GM21515 (cell line): Measurements from ENCODE around the gene MYO15B.

Source experiments
- ATAC-seq: cut with Tn5 transposase; IDR thresholded peaks from one replicate; pipeline ENCODE4 v1.9.1; 2021; ENCODE audit not compliant: unreplicated experiment

MYO15B gene

GRCh38 chr17:75622771-75623273, 35.2 kb downstream of the MYO15B start:
- ATAC-seq: no peak

- no peak for ATAC-seq
Measured at GRCh38 chr17:75623386-75623785, 35.8 kb downstream of the MYO15B start.

DNA sequence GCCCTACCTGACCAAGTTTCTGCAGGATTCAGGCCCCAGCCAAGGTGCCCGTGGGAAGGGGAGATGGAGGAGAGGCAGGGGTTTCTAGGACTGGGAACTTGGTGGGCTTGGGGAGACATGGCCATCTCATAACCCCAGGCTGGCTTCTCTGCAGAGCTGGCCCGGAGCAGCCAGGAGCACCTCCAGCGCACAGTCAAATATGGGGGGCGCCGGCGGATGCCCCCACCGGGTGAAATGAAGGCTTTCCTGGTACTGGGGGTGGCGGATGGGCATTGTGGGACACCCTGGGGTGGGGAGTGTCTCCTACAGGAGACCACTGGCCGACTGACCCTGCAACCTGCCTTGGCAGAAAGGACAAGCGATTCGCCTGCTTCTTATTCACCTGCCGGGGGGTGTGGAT, 36.4 kb downstream of the MYO15B start:
- ATAC-seq: no peak

DNA sequence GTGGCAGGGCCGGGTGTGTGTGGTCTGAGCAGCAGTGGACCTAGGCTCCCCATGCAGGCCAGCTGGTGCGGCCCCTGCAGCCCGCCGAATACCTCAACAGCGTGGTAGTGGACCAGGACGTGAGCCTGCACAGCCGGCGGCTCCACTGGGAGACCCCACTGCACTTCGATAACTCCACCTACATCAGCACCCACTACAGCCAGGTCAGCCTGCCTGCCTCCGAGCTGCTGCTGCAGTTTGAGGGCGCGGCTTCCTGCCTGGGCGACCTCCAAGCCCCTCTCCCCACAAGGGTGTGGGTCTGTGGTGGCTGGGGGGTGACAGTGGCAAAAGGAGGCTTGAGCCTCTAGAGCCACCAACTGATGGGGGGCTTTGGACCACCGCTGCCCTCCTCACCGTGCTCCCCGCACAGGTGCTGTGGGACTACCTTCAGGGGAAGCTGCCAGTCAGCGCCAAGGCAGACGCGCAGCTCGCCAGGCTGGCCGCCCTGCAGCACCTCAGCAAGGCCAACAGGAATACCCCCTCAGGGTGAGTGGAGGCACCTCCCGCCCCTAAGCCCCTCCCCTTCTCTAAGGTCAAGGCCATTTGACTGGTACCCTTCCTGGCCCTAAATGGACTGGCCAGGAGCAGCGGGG, 37.2 kb downstream of the MYO15B start:
- ATAC-seq: no peak

DNA sequence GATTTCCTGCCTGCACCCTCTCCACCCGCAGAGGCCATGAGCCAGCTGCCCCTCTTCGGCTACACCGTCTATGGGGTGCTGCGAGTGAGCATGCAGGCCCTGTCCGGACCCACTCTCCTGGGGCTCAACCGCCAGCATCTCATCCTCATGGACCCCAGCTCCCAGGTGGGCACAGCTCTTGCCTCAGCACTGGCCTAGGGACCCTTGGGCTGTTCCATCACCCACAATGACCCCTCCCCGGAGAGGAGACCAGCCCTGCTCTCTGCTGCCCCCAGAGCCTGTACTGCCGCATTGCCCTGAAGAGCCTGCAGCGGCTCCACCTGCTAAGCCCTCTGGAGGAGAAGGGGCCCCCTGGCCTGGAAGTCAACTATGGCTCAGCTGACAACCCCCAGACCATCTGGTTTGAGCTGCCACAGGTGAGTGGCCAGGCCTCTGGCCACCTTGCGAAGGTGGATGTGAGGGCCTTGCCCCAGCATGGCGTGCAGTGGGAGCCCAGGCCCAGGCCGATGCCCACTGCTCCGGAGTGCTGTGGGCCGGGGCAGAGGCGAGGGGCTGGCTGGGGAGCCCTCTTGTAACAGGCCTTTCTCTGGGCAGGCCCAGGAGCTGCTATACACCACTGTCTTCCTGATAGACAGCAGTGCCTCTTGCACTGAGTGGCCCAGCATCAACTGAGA, 38.4 kb downstream of the MYO15B start:
- no peak for ATAC-seq

DNA sequence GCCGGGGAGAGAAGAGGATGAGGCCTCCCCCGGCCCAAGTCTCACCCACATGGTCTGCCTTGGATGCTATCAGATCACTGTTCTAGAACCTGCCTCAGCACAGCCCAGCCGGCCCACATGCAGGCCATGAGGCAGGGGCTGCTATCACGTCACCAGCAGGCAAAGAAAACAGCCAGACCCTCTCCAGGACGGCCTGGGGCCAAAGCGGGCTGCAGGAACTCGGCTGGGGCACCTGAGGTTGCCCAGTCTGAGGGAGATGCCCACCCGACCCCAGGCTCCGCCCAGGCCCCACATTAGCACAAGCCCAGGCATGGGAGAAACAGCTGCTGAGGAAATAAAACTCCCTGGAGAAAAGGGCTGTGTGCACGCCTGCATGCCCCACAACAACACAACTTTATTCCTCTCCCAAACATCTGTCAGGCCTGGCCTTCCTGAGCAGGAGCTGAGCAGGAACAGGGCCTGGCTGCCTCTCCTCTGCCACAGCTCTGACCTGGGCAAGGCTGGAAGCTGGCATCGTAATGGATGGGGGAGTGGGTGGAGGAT, 39.0 kb downstream of the MYO15B start:
- no peak for ATAC-seq

- no peak for ATAC-seq
Measured at GRCh38 chr17:75627094-75627493, 39.5 kb downstream of the MYO15B start.

GRCh38 chr17:75628425-75628824, 40.8 kb downstream of the MYO15B start:
- no peak for ATAC-seq

DNA sequence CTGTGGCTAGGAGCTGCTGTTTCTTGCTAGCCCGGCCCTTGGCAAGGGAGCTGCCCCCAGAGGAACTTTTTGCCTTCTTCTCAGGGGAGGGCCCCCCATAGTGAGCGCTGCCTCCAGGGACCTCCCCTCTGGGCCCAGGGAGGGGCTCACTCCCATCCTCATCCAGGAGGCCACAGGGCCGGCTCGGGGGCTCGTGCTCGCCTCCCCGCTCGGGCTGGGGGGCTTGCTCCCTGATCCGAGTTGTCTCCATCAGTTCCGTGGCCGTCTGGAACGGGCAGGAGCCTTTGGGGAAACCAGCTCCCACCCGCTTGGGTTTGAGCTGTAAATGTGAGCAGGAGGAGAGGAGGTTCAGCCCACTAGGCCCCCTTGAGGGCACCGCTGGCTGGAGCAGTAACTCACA, 41.6 kb downstream of the MYO15B start:
- ATAC-seq: no peak

DNA sequence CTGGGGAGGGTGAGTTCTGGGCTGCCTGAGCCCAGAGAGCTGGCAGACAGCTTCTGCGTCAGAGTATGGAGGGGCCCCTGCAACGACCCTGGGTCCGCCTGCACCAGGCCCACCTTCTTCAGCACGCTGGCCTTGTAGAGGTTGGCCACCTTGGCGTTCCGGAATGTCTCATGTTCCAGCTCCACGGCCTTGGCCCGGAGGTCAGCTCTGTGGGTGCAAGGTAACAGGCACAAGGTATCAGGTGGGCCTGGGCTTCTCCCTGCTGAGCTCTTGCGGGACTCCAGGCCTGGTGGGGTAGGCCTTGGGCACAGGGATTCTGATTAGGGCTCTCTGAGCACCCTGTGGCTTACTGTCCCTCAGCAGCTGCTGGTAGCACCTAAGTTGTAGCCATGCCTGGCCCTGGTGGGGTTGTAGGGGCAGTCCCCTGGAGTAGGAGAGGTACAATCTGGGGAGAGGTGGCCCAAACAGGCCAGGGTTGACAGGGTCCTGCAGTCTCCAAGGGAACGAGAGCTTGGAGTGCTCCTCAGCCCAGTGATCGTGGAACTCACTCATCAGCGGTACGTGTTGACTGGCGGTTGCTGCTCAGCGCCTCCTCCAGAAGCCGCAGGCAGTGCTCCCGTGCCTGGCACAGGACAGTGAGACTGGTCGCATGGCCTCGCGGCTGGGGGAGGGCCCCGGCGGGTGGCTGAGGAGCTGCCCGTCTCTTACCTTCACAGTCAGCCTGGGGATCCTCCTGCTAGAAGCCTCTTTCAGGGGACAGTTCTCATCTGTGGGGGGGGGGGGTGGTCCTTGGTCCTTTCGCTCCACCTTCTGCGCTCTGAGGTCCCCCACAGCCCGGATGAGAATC, 42.7 kb downstream of the MYO15B start:
- no peak for ATAC-seq

- ATAC-seq: no peak
Measured at GRCh38 chr17:75631353-75631752, 43.8 kb downstream of the MYO15B start.

- no peak for ATAC-seq
Measured at GRCh38 chr17:75632428-75632827, 44.8 kb downstream of the MYO15B start.

DNA sequence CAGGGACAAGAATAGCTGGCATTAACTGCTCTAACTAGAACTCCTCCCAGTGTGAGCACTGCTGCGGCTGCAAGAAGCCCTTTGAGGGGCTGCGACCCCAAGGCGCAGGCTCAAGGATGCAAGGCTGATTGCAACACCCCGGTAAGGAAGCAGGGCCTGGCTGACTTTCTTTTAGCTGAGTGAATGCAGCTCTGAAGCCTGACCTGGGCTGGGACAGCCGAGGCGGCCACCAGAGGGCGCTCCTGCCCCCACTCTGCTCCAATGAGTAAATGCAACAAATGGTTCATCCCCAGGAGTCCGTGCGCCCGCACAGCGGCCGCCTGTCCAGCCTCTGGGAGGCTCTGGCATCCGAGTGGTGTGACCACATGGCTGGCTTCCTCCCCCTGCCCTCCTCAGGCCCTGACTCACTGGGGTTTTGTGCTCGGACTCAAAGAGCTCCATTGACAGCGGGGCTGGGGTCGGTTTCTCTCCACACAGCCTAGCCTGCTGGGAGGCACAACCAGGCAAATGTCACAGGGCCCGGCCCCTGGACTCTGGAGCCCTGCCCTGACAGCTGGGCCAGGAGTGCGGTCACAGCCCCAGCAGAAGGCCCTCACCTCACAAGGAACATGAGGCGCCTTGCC, 45.4 kb downstream of the MYO15B start, which contains the start of gene SMIM5:
SMIM5 (plus strand) TSS at position 572 of the 623 bp plus-strand sequence. CDS start 6,768 bp downstream, outside the sequence.
- no peak for ATAC-seq

DNA sequence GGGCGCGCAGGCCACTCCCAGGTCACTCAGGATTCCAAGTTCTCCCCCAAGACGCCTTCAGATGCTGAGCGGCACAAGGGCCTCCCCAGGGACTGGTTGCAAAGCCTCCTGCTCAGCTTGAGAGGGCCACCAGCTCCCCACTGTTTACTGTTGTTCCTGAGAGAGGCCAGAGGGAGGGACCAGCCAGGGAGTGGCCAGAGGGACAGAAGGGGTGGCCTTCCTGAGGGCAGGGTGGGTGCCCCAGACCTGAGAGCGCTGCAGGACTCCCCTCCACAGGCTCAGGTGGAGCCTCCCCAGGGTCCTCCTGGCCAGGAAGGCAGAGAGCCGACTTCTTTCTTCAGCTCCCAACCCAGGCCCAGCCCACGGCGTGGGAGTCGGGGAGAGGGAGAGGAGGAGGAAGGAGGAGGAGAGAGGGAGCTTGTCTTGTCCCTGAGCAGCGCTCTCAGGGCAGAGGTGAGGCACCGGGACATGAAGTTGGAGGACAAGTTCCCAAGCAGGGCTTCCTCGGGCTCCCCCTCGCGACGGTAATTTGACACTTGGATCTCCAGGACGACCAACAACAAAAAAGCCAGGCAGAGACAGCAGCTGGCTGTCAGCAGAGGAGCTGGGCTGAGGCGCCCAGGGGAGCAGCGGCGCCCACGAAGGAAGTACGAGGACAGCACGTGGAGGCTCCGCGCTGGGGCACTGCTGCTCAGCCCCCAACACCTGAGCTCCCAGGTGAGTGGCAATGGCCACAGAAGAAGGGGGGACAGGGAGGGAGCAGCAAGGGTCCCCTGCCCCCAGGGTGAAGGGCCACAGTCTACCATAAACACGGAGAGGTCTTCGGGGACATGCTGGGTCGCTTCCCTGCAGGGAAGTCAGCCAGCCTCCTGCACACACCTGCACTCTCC, 46.1 kb downstream of the MYO15B start:
- no peak for ATAC-seq

DNA sequence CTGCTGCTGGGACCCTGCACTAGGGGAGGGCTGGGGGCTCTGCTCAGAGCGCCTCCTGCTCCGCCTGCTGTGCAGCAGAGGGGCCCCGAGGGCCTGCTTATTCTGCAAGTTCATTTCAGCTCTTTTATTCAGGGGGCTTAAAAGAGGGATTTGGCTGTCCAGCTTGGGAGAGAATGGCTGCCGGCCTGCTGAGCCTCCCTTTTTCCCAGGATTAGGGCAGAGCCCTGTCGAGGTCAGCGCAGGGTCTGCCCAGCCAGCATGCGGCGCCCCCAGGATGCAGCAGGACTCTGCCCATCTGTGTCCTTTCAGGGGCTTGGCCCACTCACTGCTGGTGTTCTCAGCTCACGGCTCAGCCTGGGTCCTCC, 46.8 kb downstream of the MYO15B start:
- no peak for ATAC-seq

DNA sequence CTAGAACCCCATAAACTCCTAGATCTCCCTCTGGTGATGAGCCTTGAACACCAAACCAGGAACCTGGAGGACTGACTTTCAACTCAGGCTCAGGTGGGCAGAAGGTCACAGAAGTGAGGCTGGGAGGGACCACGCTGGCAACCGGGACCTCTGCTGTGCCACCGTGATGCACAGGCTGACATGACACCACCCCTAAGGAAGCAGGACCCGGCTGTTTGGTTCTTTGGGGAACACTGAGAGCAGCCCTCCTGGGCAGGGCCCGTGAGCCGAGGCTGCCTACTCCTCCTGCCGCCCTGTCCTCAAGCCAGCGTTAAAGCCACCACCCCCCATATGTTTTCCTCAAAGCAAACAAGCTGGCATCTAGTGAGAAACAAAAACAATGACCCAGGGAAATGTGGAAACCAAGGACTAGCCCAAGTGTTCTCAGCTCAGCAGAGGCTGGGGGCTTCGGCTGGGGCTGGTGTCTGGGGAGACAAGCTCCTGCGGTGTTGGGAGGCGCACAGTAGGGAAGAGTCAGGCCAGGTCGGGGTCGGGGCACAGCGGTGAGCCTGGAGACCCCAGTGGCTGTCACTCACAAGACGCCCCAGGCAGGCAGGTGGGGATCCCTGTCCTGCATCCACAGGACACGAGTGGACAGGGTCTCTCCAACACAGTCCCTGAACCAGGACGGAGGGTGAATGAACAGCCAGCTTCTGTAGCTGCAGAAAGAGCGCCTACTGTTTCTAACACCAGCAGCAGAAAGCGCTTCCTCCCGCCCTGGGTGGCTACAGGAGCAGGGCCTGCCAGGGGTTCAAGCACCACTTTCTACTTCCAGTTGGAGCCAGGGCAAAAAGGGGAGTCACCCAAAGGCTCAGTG, 47.4 kb downstream of the MYO15B start:
- ATAC-seq: no peak

GRCh38 chr17:75635610-75636202, 48.1 kb downstream of the MYO15B start:
- ATAC-seq: no peak

GRCh38 chr17:75636381-75637142, 49.0 kb downstream of the MYO15B start:
- ATAC-seq: no peak
